K562 (cell line): ENCODE measurements around the gene GPX1.

ENCODE experiments used
- BRCA1 ChIP-seq, 2 experiments: fragments of 450-650 bp in 1 of 2; sonication (generic) in 1 of 2; formaldehyde crosslinking in 1 of 2; IDR thresholded peaks; 2 replicates each; pipeline versions ENCODE4 v1.5.0 to v1.6.1; 2017 to 2020; ENCODE audit warnings: mild to moderate bottlenecking in 1 of 2, missing genetic modification reagents in 1 of 2
- CTCF ChIP-seq, 3 experiments: IDR thresholded peaks in 2 of 3; conservative IDR thresholded peaks in 1 of 3; 2 replicates each; pipeline ENCODE4 v1.5.1; 2011 to 2012; ENCODE audit warnings: low read length in 3 of 3, mild to moderate bottlenecking in 3 of 3, control low read depth in 2 of 3, improper control_type of control experiment in 1 of 3, inconsistent platforms in 1 of 3, low read depth in 1 of 3, mixed read lengths in 1 of 3, moderate library complexity in 1 of 3; ENCODE audit not compliant: insufficient read depth in 2 of 3
- EHMT2 ChIP-seq: fragments of 450-650 bp; IDR thresholded peaks from 2 replicates; pipeline ENCODE4 v1.6.1; 2018; ENCODE audit warnings: antibody characterized with exemption
- EZH2 ChIP-seq: IDR thresholded peaks from 2 replicates; pipeline ENCODE4 v1.6.1; 2012; ENCODE audit warnings: low read depth, mild to moderate bottlenecking, inconsistent platforms, low read length, borderline replicate concordance
- HNRNPL ChIP-seq: fragments of 200-400 bp; formaldehyde crosslinking; IDR thresholded peaks from 2 replicates; pipeline ENCODE4 v1.6.1; 2017; ENCODE audit warnings: low read depth, mild to moderate bottlenecking, low read length
- NBN ChIP-seq: fragments of 450-650 bp; IDR thresholded peaks from 2 replicates; pipeline ENCODE4 v1.6.1; 2016; ENCODE audit warnings: low read depth, mild to moderate bottlenecking
- NCOA1 ChIP-seq: fragments of 450-650 bp; IDR thresholded peaks from 2 replicates; pipeline ENCODE4 v1.6.1; 2016; ENCODE audit warnings: low read depth
- PREB ChIP-seq: sonication (generic); formaldehyde crosslinking; IDR thresholded peaks from 2 replicates; pipeline ENCODE4 v1.8.1; 2023; ENCODE audit warnings: mild to moderate bottlenecking, missing genetic modification reagents

DNA sequence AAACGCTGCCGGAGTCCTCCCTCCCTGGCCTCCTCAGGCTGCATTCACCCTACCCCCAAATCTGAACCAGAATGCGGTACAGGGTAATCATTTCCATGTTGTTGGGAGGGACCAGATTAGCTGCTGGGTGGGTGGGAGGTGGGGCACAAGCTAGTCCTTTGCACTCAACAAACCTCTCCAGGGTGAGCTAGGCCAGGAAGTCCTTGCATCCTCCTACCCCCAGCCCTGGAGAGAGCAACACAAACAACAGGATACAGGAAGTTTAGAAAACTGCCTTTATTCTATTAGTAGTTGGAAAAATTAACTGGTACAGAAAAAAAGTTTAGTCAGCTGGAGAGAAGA is 702 bp upstream of the GPX1 start:
- no peak for TF ChIP-seq PREB
- no peak for TF ChIP-seq CTCF (IDR thresholded peaks at IDR 0.05 in 2 of 3, conservative IDR thresholded peaks at IDR 0.05 in 1 of 3; ENCODE audit: insufficient read depth in 2 of 3, low read depth in 1 of 3, low read length in 3 of 3)
- no peak for TF ChIP-seq HNRNPL
- TF ChIP-seq NBN = no peak
- no peak for TF ChIP-seq EHMT2
- no peak for TF ChIP-seq NCOA1
- no peak for TF ChIP-seq BRCA1 (IDR thresholded peaks at IDR 0.05)
- TF ChIP-seq BRCA1 (CRISPR knock-in tag; IDR thresholded peaks at IDR 0.05) = no peak
- TF ChIP-seq EZH2 = no peak
